Muscle of leg (tissue), 11 donors: Measurements from ENCODE around the gene NFIX. TPM values are rescaled to one million over a fixed set of nuclear protein-coding genes. Genes with fewer than 3 reads are reported as not detected.

Experiments
- DNase-seq: peaks from one replicate; pipeline ENCODE4 v3.0.0; 2013
- H3K27ac ChIP-seq: one replicate; pipeline ENCODE4 v1.5.1; 2013; ENCODE audit warnings: mild to moderate bottlenecking, low read length, control low read depth
- H3K27me3 ChIP-seq: one replicate; pipeline ENCODE4 v1.6.1; 2013; ENCODE audit warnings: low read length; ENCODE audit not compliant: control insufficient read depth, insufficient read depth
- H3K36me3 ChIP-seq: one replicate; pipeline ENCODE4 v1.6.1; 2013; ENCODE audit warnings: low read length; ENCODE audit not compliant: control insufficient read depth, insufficient read depth
- H3K4me1 ChIP-seq: one replicate; pipeline ENCODE4 v1.6.1; 2013; ENCODE audit warnings: low read length; ENCODE audit not compliant: control insufficient read depth, insufficient read depth
- H3K4me3 ChIP-seq: one replicate; pipeline ENCODE4 v1.5.1; 2013; ENCODE audit warnings: low read length, control low read depth
- H3K9me3 ChIP-seq: replicated peaks from 2 replicates; pipeline ENCODE4 v1.6.1; 2013; ENCODE audit warnings: low read depth, low read length; ENCODE audit not compliant: control insufficient read depth
- WGBS: methylation state at CpG from one replicate; pipeline ENCODE4 v1.1.5; 2013; ENCODE audit warnings: missing lambda C conversion rate; ENCODE audit not compliant: insufficient coverage; 5-methylcytosine and 5-hydroxymethylcytosine counted together
- polyA plus RNA-seq, 8 donors: library from polyadenylated mRNA; unstranded; fragments of 120-200 nt; gene quantifications; one replicate each; pipeline versions ENCODE4 v1.2.1 to v1.2.3, GENCODE V29; 2013; ENCODE audit warnings: inconsistent platforms in 1 of 8, low replicate concordance in 1 of 8; ENCODE audit not compliant: insufficient read length in 8 of 8, insufficient read depth in 1 of 8
- total RNA-seq: library from RNA; stranded (reverse); fragments of 120-200 nt; gene quantifications from one replicate; pipeline ENCODE4 v1.2.4, GENCODE V29; 2013

The NFIX gene
- total and polyA plus RNA-seq, 9 donors, result 38.1 to 140 (median 106) TPM

DNA sequence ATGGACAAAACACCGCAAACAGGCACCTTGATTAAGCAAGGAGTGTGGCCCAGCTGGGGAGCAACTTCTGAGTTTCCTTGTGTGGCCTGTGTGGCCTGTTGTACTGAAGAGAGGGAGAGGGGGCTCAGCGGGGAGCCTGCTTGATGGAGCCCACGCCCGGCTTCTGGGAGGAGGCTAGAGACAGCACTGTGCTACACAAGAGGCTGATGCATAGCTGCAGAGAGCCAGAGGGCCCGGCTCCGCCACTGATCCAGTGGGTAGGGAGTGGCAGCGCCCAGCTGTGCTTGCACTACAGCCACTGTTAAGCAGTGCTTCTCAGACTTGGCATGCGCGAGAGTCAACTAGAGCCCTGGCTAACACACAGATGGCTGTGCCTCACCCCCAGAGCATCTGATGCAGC, 88.4 kb downstream of the NFIX start:
- no peak overlapping the region for H3K27ac ChIP-seq
- no peak for DNase-seq
- no peak overlapping the region for H3K4me3 ChIP-seq
- peaks cover 73% of the 10 kb centered on the region for H3K36me3 ChIP-seq
- H3K9me3 ChIP-seq, result no peaks in the 10 kb centered on the region
- 81% methylated on average over 9 of the region's 9 CpGs for WGBS
- H3K27me3 ChIP-seq, result no peaks in the 10 kb centered on the region
- H3K4me1 ChIP-seq, result peaks cover 37% of the 10 kb centered on the region

DNA sequence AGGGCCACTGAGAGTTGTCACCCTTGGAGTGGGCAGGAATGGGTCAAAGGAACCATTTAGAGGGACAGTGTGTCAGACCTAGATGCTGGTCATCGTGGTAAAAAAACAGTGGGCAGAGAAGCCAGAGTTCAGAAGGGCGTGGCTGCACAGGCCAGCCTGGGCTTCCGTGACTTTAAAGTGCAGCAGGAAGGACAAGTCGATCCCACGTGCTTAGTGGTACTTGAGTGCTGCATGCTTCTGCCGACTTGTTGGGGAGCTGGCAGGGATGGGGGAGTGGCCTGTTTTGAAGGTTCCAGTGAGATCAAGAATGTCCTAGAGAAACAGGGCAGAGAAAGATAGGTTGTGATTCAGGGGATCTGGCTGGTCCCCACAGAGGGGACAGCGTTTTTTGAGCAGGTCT, 90.4 kb downstream of the NFIX start:
- Histone ChIP-seq H3K4me1 (peaks cover 37% of the 10 kb centered on the region), H3K4me3 (no peak overlapping the region), H3K27ac (no peak overlapping the region), H3K36me3 (peaks cover 84% of the 10 kb centered on the region), H3K27me3 (no peaks in the 10 kb centered on the region), H3K9me3 (no peaks in the 10 kb centered on the region)
- WGBS, result 47% methylated on average over 7 of the region's 7 CpGs
- no peak for DNase-seq

- Histone ChIP-seq H3K27me3 (no peaks in the 10 kb centered on the region), H3K4me1 (peaks cover 43% of the 10 kb centered on the region), H3K9me3 (no peaks in the 10 kb centered on the region), H3K36me3 (peaks cover 89% of the 10 kb centered on the region), H3K4me3 (no peak overlapping the region), H3K27ac (no peak overlapping the region)
- DNase-seq, result no peak
- no CpG with 5 or more reads among the region's 2 CpGs for WGBS
These were observed 91.1 kb downstream of the NFIX start for GRCh38 chr19:13086341-13086740.

- Histone ChIP-seq H3K4me3 (no peak overlapping the region), H3K9me3 (no peaks in the 10 kb centered on the region), H3K27ac (no peak overlapping the region), H3K36me3 (peaks cover 80% of the 10 kb centered on the region), H3K4me1 (peaks cover 49% of the 10 kb centered on the region), H3K27me3 (no peaks in the 10 kb centered on the region)
- DNase-seq, result no peak
- 85% methylated on average over 3 of the region's 12 CpGs for WGBS
These were observed 92.0 kb downstream of the NFIX start for GRCh38 chr19:13087295-13087694.

GRCh38 chr19:13087795-13088537, 92.7 kb downstream of the NFIX start:
- H3K9me3 ChIP-seq, result no peaks in the 10 kb centered on the region
- H3K4me3 ChIP-seq, result no peak overlapping the region
- H3K27ac ChIP-seq, result peak overlapping the region; percentile 20
- peaks cover 49% of the 10 kb centered on the region for H3K4me1 ChIP-seq
- H3K36me3 ChIP-seq, result peaks cover 77% of the 10 kb centered on the region
- H3K27me3 ChIP-seq, result no peaks in the 10 kb centered on the region
- no peak for DNase-seq
- WGBS, result 78% methylated on average over 18 of the region's 37 CpGs

DNA sequence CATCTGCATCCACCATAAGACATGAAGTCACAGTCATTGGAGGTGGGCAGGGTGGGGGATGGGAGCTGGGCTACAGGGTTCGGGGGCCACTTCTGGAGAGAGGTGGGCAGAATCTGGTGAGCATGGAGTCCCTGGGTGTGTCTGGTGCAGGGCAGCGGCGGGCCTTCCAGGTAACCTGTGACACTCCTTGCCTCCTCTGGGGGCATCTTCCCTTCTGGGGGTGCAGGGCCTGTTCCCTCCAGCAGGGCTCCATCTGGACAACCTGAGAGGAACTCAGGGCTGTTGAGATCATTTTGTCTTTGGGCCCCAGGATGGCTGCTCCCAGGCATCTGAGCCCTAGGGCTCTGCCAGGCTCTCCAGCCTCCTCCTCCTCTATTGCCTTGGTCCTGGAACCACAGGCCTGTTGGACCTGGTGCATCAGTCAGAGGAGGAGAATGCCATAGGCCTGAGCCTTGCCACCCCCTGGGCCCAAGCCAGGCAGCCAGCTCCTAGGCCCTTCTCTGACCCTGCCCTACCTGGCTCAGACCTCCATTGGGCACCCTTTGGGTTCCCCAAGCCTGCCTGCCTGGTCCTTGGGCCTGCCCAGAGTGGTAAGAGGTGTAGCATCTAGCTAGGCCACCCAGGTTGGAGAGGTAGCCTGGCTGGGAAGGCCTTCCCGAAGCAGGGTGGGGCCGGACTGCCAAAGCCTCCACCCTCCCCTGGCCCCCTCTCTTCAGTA, 94.0 kb downstream of the NFIX start:
- Histone ChIP-seq H3K36me3 (peaks cover 70% of the 10 kb centered on the region), H3K4me3 (no peak overlapping the region), H3K27me3 (no peaks in the 10 kb centered on the region), H3K9me3 (no peaks in the 10 kb centered on the region), H3K27ac (peak overlapping the region; percentile 91), H3K4me1 (peaks cover 55% of the 10 kb centered on the region)
- no peak for DNase-seq
- 67% methylated on average over 2 of the region's 5 CpGs for WGBS

- DNase-seq, result no peak
- WGBS, result 58% methylated on average over 3 of the region's 12 CpGs
- H3K27me3 ChIP-seq, result no peaks in the 10 kb centered on the region
- H3K9me3 ChIP-seq, result no peaks in the 10 kb centered on the region
- H3K36me3 ChIP-seq, result peaks cover 68% of the 10 kb centered on the region
- no peak overlapping the region for H3K4me3 ChIP-seq
- peak overlapping the region; percentile 91 for H3K27ac ChIP-seq
- peaks cover 61% of the 10 kb centered on the region for H3K4me1 ChIP-seq
These were observed 94.7 kb downstream of the NFIX start for GRCh38 chr19:13089857-13090507.

GRCh38 chr19:13090511-13091231, 95.4 kb downstream of the NFIX start:
- no peak for DNase-seq
- H3K27ac ChIP-seq, result peak overlapping the region; percentile 91
- peaks cover 66% of the 10 kb centered on the region for H3K36me3 ChIP-seq
- WGBS, result 59% methylated on average over 3 of the region's 10 CpGs
- H3K4me1 ChIP-seq, result peaks cover 64% of the 10 kb centered on the region
- no peak overlapping the region for H3K4me3 ChIP-seq
- H3K9me3 ChIP-seq, result no peaks in the 10 kb centered on the region
- peaks cover 2% of the 10 kb centered on the region for H3K27me3 ChIP-seq

DNA sequence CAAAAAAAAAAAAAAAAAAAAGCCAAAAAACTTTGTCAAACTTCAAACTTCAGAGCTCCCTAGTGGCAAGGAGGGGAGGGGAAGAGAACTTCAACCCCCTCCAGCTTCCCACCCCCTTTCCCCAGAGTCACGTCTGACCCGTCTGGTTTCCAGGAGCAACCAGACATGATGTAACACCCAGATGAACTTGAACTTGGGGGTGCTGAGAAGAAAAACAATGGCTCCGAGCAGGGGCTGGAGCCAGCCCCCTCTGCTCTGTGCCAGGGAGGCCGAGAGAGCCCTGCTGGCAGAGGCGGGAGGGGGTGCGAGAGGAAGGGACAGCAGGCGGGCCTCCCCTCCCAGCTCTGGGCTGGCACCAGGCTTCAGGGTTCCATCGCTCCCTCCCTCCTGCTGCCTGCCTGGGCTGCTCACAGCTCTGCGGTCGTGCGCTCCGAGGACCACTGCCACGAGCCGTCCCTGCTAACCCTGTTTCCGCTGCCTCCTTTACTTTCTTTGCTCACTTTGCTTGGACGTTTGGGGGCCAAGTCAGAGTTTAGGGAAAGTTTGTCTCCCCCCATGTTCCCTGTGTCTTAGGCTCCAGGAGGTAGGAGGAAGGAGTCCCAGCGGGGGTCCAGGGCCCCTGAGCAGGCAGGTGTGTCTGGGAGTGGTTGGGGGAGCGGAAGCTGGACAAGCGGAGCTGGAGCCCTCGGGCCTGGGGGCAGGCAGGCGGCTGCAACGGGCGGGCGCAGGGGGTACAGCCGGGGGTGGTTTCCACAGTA, 96.3 kb downstream of the NFIX start:
- peaks cover 68% of the 10 kb centered on the region for H3K4me1 ChIP-seq
- H3K27me3 ChIP-seq, result peaks cover 7% of the 10 kb centered on the region
- H3K36me3 ChIP-seq, result peaks cover 63% of the 10 kb centered on the region
- DNase-seq, result peak; percentile 97
- H3K9me3 ChIP-seq, result no peaks in the 10 kb centered on the region
- peak overlapping the region; percentile 91 for H3K27ac ChIP-seq
- 14% methylated on average over 13 of the region's 25 CpGs for WGBS
- H3K4me3 ChIP-seq, result no peak overlapping the region
